ENCODE results near the gene TMEM132D.

DNA sequence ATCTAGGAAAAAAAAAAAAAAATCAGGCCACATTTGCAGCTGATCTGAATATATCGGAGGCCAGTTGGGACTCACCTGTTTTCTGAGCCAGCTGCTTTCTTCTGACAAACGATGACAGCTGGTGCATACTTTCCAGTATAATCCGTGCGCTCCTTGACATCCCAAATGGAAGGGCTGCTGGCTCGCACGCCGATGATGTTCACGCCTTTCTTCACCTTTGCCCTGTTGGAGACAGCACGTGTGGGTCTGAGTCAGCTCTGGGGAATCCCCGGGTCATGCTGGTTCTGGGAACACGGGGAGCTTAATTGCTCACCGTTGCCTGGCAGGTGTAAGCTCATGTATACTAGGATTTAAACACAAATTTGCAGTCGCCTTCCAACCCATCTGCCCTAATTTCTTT is 372.8 kb downstream of the TMEM132D start:
- TF ChIP-seq, protein P1, sequence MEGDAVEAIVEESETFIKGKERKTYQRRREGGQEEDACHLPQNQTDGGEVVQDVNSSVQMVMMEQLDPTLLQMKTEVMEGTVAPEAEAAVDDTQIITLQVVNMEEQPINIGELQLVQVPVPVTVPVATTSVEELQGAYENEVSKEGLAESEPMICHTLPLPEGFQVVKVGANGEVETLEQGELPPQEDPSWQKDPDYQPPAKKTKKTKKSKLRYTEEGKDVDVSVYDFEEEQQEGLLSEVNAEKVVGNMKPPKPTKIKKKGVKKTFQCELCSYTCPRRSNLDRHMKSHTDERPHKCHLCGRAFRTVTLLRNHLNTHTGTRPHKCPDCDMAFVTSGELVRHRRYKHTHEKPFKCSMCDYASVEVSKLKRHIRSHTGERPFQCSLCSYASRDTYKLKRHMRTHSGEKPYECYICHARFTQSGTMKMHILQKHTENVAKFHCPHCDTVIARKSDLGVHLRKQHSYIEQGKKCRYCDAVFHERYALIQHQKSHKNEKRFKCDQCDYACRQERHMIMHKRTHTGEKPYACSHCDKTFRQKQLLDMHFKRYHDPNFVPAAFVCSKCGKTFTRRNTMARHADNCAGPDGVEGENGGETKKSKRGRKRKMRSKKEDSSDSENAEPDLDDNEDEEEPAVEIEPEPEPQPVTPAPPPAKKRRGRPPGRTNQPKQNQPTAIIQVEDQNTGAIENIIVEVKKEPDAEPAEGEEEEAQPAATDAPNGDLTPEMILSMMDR (IDR thresholded peaks at IDR 0.05; ENCODE audit: control extremely low read depth in 1 of 3, insufficient read depth in 1 of 3, low read depth in 1 of 3, low read length in 3 of 3), result no peak
- TF ChIP-seq POLR2A (IDR thresholded peaks at IDR 0.05; ENCODE audit: control extremely low read depth in 1 of 2, low read depth in 2 of 2, low read length in 2 of 2), result no peak
- TF ChIP-seq RAD21 (IDR thresholded peaks at IDR 0.05 in 1 of 2, conservative IDR thresholded peaks at IDR 0.05 in 1 of 2; ENCODE audit: low read depth in 2 of 2, low read length in 2 of 2), result no peak
- TF ChIP-seq, protein P2, sequence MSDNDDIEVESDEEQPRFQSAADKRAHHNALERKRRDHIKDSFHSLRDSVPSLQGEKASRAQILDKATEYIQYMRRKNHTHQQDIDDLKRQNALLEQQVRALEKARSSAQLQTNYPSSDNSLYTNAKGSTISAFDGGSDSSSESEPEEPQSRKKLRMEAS (IDR thresholded peaks at IDR 0.05), result peak; percentile 88
- TF ChIP-seq TCF12 (IDR thresholded peaks at IDR 0.05; ENCODE audit: low read depth, low read length), result 0 out of 2 replicates have a peak, but pooled peaks have one; percentile 14
- TF ChIP-seq GABPA (IDR thresholded peaks at IDR 0.05; ENCODE audit: borderline replicate concordance, insufficient read depth, low read length), result no peak
- peak in 1 of 2 experiments; percentile 68; a peak in 1 of 3 replicates for TF ChIP-seq EP300 (IDR thresholded peaks at IDR 0.05; ENCODE audit: borderline replicate concordance in 1 of 2, low read depth in 2 of 2, low read length in 2 of 2)
- no peak for TF ChIP-seq GTF2F1 (IDR thresholded peaks at IDR 0.05; ENCODE audit: borderline replicate concordance, low read depth, low read length)

Data from H1 (cell line).